HG03378 (cell line): ENCODE measurements around the gene LRRC59.
"Not testable (repeated sequence)": the region's sequence is repeated elsewhere in the genome, so short reads cannot be mapped to it uniquely, and the experiment has no call there.

Experiments used
- ATAC-seq: cut with Tn5 transposase; IDR thresholded peaks from one replicate; pipeline ENCODE4 v1.9.1; 2021; ENCODE audit warnings: mild to moderate bottlenecking, moderate library complexity; ENCODE audit not compliant: unreplicated experiment

LRRC59 gene

GRCh38 chr17:50348522-50349242 lies 48.6 kb downstream of the LRRC59 start:
- no peak for ATAC-seq

GRCh38 chr17:50347894-50348291 lies 49.4 kb downstream of the LRRC59 start:
- ATAC-seq: no peak

- ATAC-seq: no peak
These were observed 50.0 kb downstream of the LRRC59 start for GRCh38 chr17:50347117-50347893.

- ATAC-seq: no peak
These were observed 50.8 kb downstream of the LRRC59 start for GRCh38 chr17:50346313-50347116.

- ATAC-seq: no peak
These were observed 51.7 kb downstream of the LRRC59 start, which contains the start of gene XYLT2 for GRCh38 chr17:50345432-50346312. Gene XYLT2, plus strand, starts transcription at chr17:50346126. Its CDS starts 15 bp downstream, at chr17:50346141.

- ATAC-seq: no peak
These were observed 52.5 kb downstream of the LRRC59 start for GRCh38 chr17:50344731-50345365.

- no peak for ATAC-seq
These were observed 57.9 kb downstream of the LRRC59 start for GRCh38 chr17:50339381-50339780.

- ATAC-seq: no peak
These were observed 58.7 kb downstream of the LRRC59 start for GRCh38 chr17:50338645-50339044.

- ATAC-seq: no peak
These were observed 59.4 kb downstream of the LRRC59 start for GRCh38 chr17:50337956-50338355.

- ATAC-seq: not testable (repeated sequence)
These were observed 63.8 kb downstream of the LRRC59 start for GRCh38 chr17:50333291-50334057.

GRCh38 chr17:50332196-50332595 lies 65.1 kb downstream of the LRRC59 start:
- no peak for ATAC-seq
